K562 (cell line): ENCODE measurements around the gene RPL27. TPM values are rescaled to one million over a fixed set of nuclear protein-coding genes. Genes with fewer than 3 reads are reported as not detected.
A peak's percentile ranks its signal among the peaks of the same experiment; 100 is the strongest.

Source experiments
- ATAC-seq: fragments of 200-7000 bp; cut with Tn5 transposase; 3 replicates; pipeline ENCODE4 v1.9.1; 2020; ENCODE audit warnings: moderate library complexity
- BruUV-seq: library from RNA; stranded (reverse); fragments of 400-500 nt; replicated peaks from 2 replicates; lab custom pipeline; 2021; lab: Mats Ljungman, UMichigan
- CTCF ChIA-PET: fragments of 300-600 bp; formaldehyde crosslinking; extraction: SDS; loops from one replicate; lab custom pipeline; 2021; ENCODE audit warnings: low intra/inter-chr PET ratio; lab: Yijun Ruan, JAX
- POLR2A ChIA-PET: fragments of 300-600, 350-650 bp; sonication (Branson Sonifier 250); formaldehyde crosslinking; extraction: SDS; loops from one replicate; lab custom pipeline; 2021; ENCODE audit warnings: antibody characterized with exemption, inconsistent platforms; lab: Yijun Ruan, JAX
- DNase-seq, 4 experiments: peaks; one replicate each; pipeline versions ENCODE4 v3.0.0 to v3.0.0-alpha.2; 2011 to 2018; ENCODE audit warnings: low spot score in 3 of 4, mixed read lengths in 3 of 4; ENCODE audit errors: extremely low read depth in 1 of 4
- FAIRE-seq: peaks from 2 replicates; lab custom pipeline; 2011; peaks lifted over from hg19 to GRCh38; lab: Jason Lieb, UNC
- H2AFZ ChIP-seq: 2 replicates; pipeline ENCODE4 v1.6.0; 2011; ENCODE audit warnings: low read depth, low read length, control low read depth, inconsistent platforms
- H3K27ac ChIP-seq: fragments of 200-600 bp; 3 replicates; pipeline ENCODE4 v1.8.0; 2011; ENCODE audit warnings: low read depth, mild to moderate bottlenecking, control low read depth, inconsistent platforms, low read length, moderate library complexity, mixed read lengths; ENCODE audit errors: extremely low read depth
- H3K27me3 ChIP-seq, 2 experiments: fragments of 300-600 bp in 1 of 2; 2 replicates in 1 of 2; 3 replicates in 1 of 2; pipeline versions ENCODE4 v1.6.0 to v1.8.0; 2011; ENCODE audit warnings: inconsistent platforms in 2 of 2, low read length in 2 of 2, mild to moderate bottlenecking in 1 of 2, mixed read lengths in 1 of 2, moderate library complexity in 1 of 2; ENCODE audit not compliant: control insufficient read depth in 2 of 2, insufficient read depth in 2 of 2
- H3K36me3 ChIP-seq: fragments of 300-600 bp; 3 replicates; pipeline ENCODE4 v1.8.0; 2011; ENCODE audit warnings: mild to moderate bottlenecking, low read length, inconsistent platforms; ENCODE audit not compliant: control insufficient read depth, insufficient read depth
- H3K4me1 ChIP-seq, 2 experiments: fragments of 200-600 bp in 1 of 2; replicated peaks in 1 of 2; 2 replicates in 1 of 2; 3 replicates in 1 of 2; pipeline versions ENCODE4 v1.5.1 to v1.8.0; 2011; ENCODE audit warnings: inconsistent platforms in 2 of 2, low read length in 2 of 2, mild to moderate bottlenecking in 1 of 2, mixed read lengths in 1 of 2, moderate library complexity in 1 of 2; ENCODE audit not compliant: control insufficient read depth in 2 of 2, insufficient read depth in 2 of 2
- H3K4me2 ChIP-seq: 2 replicates; pipeline ENCODE4 v1.6.1; 2011; ENCODE audit warnings: low read length, control low read depth, inconsistent platforms, mixed read lengths; ENCODE audit not compliant: insufficient read depth
- H3K4me3 ChIP-seq: fragments of 200-600 bp; sonication (generic), shearing (Covaris generic); 2 replicates; pipeline ENCODE4 v1.5.1; 2016; ENCODE audit warnings: control low read depth, inconsistent platforms
- H3K79me2 ChIP-seq: fragments of 200-600 bp; 3 replicates; pipeline ENCODE4 v1.8.0; 2011; ENCODE audit warnings: low read length, inconsistent platforms; ENCODE audit not compliant: control insufficient read depth, insufficient read depth
- H3K9ac ChIP-seq, 2 experiments: 2 replicates each; pipeline versions ENCODE4 v1.6.0 to v1.6.1; 2011; ENCODE audit warnings: low read depth in 2 of 2, low read length in 2 of 2, control low read depth in 1 of 2, inconsistent platforms in 1 of 2, mild to moderate bottlenecking in 1 of 2, mixed read lengths in 1 of 2; ENCODE audit not compliant: insufficient read depth in 1 of 2
- H3K9me1 ChIP-seq: one replicate; pipeline ENCODE4 v1.6.0; 2011; ENCODE audit warnings: inconsistent platforms, mild to moderate bottlenecking, low read length, moderate library complexity; ENCODE audit not compliant: control insufficient read depth, insufficient read depth
- H3K9me3 ChIP-seq: replicated peaks from 2 replicates; pipeline ENCODE4 v1.5.1; 2011; ENCODE audit warnings: low read depth, low read length, inconsistent platforms; ENCODE audit not compliant: control insufficient read depth, insufficient read depth
- H4K20me1 ChIP-seq: replicated peaks from 2 replicates; pipeline ENCODE4 v1.6.1; 2011; ENCODE audit warnings: low read length, inconsistent platforms, mixed read lengths; ENCODE audit not compliant: control insufficient read depth, insufficient read depth
- CBX5 ChIP-seq: IDR thresholded peaks from 2 replicates; pipeline ENCODE4 v1.6.1; 2014; ENCODE audit warnings: low read depth, borderline replicate concordance
- ETS1 ChIP-seq: conservative IDR thresholded peaks from 2 replicates; pipeline ENCODE4 v1.6.1; 2011; ENCODE audit warnings: low read depth, mild to moderate bottlenecking, low read length; ENCODE audit not compliant: control insufficient read depth
- GTF2F1 ChIP-seq: IDR thresholded peaks from 2 replicates; pipeline ENCODE4 v1.6.1; 2011; ENCODE audit warnings: low read depth, low read length, improper control_type of control experiment
- IRF9 ChIP-seq: fragments of 450-650 bp; IDR thresholded peaks from 2 replicates; pipeline ENCODE4 v1.6.1; 2016; ENCODE audit warnings: missing biosample characterization, missing genetic modification characterization
- MITF ChIP-seq: IDR thresholded peaks from 2 replicates; pipeline ENCODE4 v1.6.1; 2014; ENCODE audit warnings: antibody characterized with exemption
- NFE2L1 ChIP-seq: fragments of 450-650 bp; IDR thresholded peaks from 2 replicates; pipeline ENCODE4 v1.6.1; 2016; ENCODE audit warnings: missing genetic modification characterization, low read depth, mild to moderate bottlenecking, missing compliant biosample characterization, moderate library complexity, borderline replicate concordance
- RBM34 ChIP-seq: fragments of 200-400 bp; formaldehyde crosslinking; IDR thresholded peaks from 2 replicates; pipeline ENCODE4 v1.6.1; 2018; ENCODE audit warnings: low read length, borderline replicate concordance; ENCODE audit not compliant: insufficient read depth
- STAT5A ChIP-seq: IDR thresholded peaks from 2 replicates; pipeline ENCODE4 v1.6.1; 2012; ENCODE audit warnings: low read length, inconsistent platforms, borderline replicate concordance
- ZNF134 ChIP-seq: fragments of 250-450 bp; sonication (Bioruptor Pico); conservative IDR thresholded peaks from 2 replicates; pipeline ENCODE4 v1.4.0; 2020
- ZNF174 ChIP-seq: fragments of 250-450 bp; sonication (Bioruptor Pico); IDR thresholded peaks from 2 replicates; pipeline ENCODE4 v1.4.0; 2020; ENCODE audit warnings: mild to moderate bottlenecking
- ZZZ3 ChIP-seq: fragments of 450-650 bp; IDR thresholded peaks from 2 replicates; pipeline ENCODE4 v1.6.1; 2016; ENCODE audit warnings: antibody characterized with exemption, mild to moderate bottlenecking, moderate library complexity
- WGBS: fragments of 100-300 bp; shearing (Covaris generic); methylation state at CpG from one replicate; pipeline ENCODE4 v1.1.6; 2016; ENCODE audit warnings: low coverage, mixed read lengths; ENCODE audit not compliant: insufficient coverage; ENCODE audit errors: missing lambda C conversion rate; 5-methylcytosine and 5-hydroxymethylcytosine counted together
- in situ Hi-C: fragments of 300-500 bp; cut with MboI; formaldehyde crosslinking; loops from 4 replicates; pipeline ENCODE4 v1.15.0; 2018; ENCODE audit warnings: inconsistent platforms, mixed read lengths
- intact Hi-C: fragments of 100-400 bp; cut with micrococcal nuclease; formaldehyde crosslinking; loops from 2 replicates; pipeline ENCODE4 v1.14.2; 2022
- polyA plus RNA-seq, 8 experiments: library from polyadenylated mRNA; depleted of rRNA in 4 of 8; stranded (reverse) in 5 of 8; unstranded in 3 of 8; fragments of >200 nt; fragmentation: Nextera tagmentation in 2 of 8; fragmentation: Illumina TruSeq in 1 of 8; extraction: Ambion mirVana in 2 of 8; extraction: Trizol in 1 of 8; gene quantifications; 2 replicates each; pipeline versions ENCODE4 v1.2.1 to v1.2.3, GENCODE V29; 2011 to 2014; ENCODE audit warnings: inconsistent platforms in 1 of 8, missing spikeins in 1 of 8
- total RNA-seq, 7 experiments: library from RNA; depleted of rRNA in 6 of 7; stranded (reverse); fragments of >200 nt in 6 of 7; fragmentation: Illumina TruSeq in 2 of 7; extraction: Trizol in 2 of 7; gene quantifications; 2 replicates each; pipeline versions ENCODE4 v1.2.1 to v1.2.3, GENCODE V29; 2011 to 2021; ENCODE audit warnings: low replicate concordance in 1 of 7
- TF ChIP-seq, protein P1 (sequence below), 3 experiments: IDR thresholded peaks in 2 of 3; conservative IDR thresholded peaks in 1 of 3; 2 replicates each; pipeline ENCODE4 v1.5.1; 2011 to 2012; ENCODE audit warnings: low read length in 3 of 3, mild to moderate bottlenecking in 3 of 3, control low read depth in 2 of 3, improper control_type of control experiment in 1 of 3, inconsistent platforms in 1 of 3, low read depth in 1 of 3, mixed read lengths in 1 of 3, moderate library complexity in 1 of 3; ENCODE audit not compliant: insufficient read depth in 2 of 3

RPL27 gene
- total and polyA plus RNA-seq, 9 of the 15 experiments (the other 6 are each of a cell fraction or from before 2014, with no cell fraction given): 1,539 to 6,155 (median 3,710) TPM

GRCh38 chr17:43027091-43028032 lies 29.1 kb downstream of the RPL27 start (continued):
- TF ChIP-seq ZNF174 (CRISPR knock-in tag) (no peak), RBM34 (no peak)
- TF ChIP-seq, all 486 proteins: peak for 0

DNA sequence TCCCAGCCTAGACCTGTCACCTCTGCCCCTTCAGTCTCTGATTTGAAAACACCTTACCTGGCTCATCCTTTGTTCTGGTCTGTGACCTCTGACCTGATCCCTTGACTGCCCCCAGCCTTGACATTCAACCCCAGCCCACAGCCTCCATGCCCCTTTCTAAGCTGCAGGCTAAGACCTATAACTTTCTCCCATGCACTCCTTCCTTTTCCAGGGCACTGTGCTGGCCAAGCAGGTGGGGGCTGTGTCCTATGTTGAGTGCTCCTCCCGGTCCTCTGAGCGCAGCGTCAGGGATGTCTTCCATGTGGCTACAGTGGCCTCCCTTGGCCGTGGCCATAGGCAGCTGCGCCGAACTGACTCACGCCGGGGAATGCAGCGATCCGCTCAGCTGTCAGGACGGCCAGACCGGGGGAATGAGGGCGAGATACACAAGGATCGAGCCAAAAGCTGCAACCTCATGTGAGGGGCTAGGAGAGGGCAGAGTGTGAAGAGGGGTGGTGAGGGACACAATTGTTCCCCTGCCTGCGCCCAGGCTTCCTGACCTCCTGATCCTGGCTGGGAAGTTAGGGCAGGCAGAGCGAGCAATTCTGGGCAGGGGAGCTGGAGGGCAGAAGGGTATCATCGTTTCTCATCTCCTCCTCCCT lies 30.1 kb downstream of the RPL27 start:
- DNase-seq (no peak), FAIRE-seq (no peak), ATAC-seq (no peak)
- Histone ChIP-seq H3K27ac (no peak overlapping the region), H3K36me3 (no peaks in the 10 kb centered on the region), H3K9me1 (no peaks in the 10 kb centered on the region), H3K9me3 (no peaks in the 10 kb centered on the region), H3K27me3 (no peaks in the 10 kb centered on the region), H3K4me2 (no peak overlapping the region), H2AFZ (no peak overlapping the region), H4K20me1 (no peaks in the 10 kb centered on the region), H3K79me2 (no peaks in the 10 kb centered on the region), H3K9ac (peak overlapping the region in 1 of 2 experiments; percentile 75; a peak in 1 of 4 replicates), H3K4me1 (peaks cover 3 to 34% of the 10 kb centered on the region in 2 experiments), H3K4me3 (no peak overlapping the region)
- intact Hi-C loops (no loop called here), in situ Hi-C loops (no loop called here)
- WGBS: 58% methylated on average over 17 of the region's 17 CpGs
- CTCF ChIA-PET: no interaction called here
- TF ChIP-seq, protein P1, sequence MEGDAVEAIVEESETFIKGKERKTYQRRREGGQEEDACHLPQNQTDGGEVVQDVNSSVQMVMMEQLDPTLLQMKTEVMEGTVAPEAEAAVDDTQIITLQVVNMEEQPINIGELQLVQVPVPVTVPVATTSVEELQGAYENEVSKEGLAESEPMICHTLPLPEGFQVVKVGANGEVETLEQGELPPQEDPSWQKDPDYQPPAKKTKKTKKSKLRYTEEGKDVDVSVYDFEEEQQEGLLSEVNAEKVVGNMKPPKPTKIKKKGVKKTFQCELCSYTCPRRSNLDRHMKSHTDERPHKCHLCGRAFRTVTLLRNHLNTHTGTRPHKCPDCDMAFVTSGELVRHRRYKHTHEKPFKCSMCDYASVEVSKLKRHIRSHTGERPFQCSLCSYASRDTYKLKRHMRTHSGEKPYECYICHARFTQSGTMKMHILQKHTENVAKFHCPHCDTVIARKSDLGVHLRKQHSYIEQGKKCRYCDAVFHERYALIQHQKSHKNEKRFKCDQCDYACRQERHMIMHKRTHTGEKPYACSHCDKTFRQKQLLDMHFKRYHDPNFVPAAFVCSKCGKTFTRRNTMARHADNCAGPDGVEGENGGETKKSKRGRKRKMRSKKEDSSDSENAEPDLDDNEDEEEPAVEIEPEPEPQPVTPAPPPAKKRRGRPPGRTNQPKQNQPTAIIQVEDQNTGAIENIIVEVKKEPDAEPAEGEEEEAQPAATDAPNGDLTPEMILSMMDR (IDR thresholded peaks at IDR 0.05 in 2 of 3, conservative IDR thresholded peaks at IDR 0.05 in 1 of 3; ENCODE audit: insufficient read depth in 2 of 3, low read depth in 1 of 3, low read length in 3 of 3): no peak
- TF ChIP-seq ZZZ3 (no peak), CBX5 (no peak), NFE2L1 (no peak), IRF9 (tag) (no peak), MITF (no peak), ZNF134 (CRISPR knock-in tag) (no peak), GTF2F1 (no peak), ETS1 (no peak), STAT5A (no peak)
- POLR2A ChIA-PET: interaction anchor here (0.9 to 1.4 kb wide), 3 partner anchors 9 to 288 kb away, joined by 3 to 5 read pairs (median 4); no protein-coding TSS in a partner anchor
- no TSS peak for BruUV-seq
